ENCODE results near the gene MARCKS. TPM values are rescaled to one million over a fixed set of nuclear protein-coding genes. Genes with fewer than 3 reads are reported as not detected.
A peak's percentile ranks its signal among the peaks of the same experiment; 100 is the strongest.

Gene MARCKS, protein sequence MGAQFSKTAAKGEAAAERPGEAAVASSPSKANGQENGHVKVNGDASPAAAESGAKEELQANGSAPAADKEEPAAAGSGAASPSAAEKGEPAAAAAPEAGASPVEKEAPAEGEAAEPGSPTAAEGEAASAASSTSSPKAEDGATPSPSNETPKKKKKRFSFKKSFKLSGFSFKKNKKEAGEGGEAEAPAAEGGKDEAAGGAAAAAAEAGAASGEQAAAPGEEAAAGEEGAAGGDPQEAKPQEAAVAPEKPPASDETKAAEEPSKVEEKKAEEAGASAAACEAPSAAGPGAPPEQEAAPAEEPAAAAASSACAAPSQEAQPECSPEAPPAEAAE
- 100 to 1,000 TPM in 2 of 4 donors, 10 to 100 TPM in 2; 64.2 to 118 (median 90.5) TPM for total RNA-seq

DNA sequence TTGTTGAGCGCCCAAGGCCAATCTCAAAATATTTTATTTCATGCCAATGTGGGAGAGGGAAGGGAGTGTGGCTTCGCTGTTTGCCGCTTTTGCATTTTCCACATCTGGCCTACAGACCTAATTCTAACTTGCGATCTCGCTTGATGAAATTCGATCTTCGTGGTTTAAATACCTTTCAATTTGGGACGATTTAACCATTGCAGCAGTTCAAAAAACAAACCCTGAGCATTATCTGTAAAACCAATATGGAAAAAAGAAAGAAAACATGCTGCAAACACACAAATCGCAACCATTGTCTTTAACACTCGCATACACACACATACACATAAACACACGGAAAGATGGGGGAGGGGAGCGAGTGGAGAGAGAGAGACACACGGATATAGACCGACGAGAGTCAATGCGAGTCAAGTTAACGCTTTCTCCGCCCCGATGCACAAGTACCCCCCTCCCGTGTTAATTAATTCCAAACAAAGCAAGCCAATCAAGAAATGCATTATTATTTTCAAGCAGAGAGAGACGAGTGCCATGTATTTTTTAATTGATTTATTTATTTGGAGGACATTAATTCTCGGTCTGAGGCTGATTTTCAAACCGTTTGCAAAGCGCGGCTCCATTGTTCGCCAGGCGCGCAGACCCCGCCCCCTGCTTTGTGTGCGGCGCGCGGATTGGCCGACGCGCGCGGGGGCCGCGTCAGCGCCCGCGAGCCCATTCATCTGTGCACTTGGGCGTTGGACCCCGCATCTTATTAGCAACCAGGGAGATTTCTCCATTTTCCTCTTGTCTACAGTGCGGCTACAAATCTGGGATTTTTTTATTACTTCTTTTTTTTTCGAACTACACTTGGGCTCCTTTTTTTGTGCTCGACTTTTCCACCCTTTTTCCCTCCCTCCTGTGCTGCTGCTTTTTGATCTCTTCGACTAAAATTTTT, at the start of gene MARCKS:
Gene MARCKS, plus strand, starts transcription at position 721 of the 931 bp plus-strand sequence. CDS start 401 bp downstream, outside the sequence.
- 1 to 2% methylated on average over 25 to 49 of the region's 49 CpGs for WGBS, 2 donors (ENCODE audit: low coverage in 1 of 2)
- TF ChIP-seq POLR2AphosphoS5 (IDR thresholded peaks at IDR 0.05), result peak; percentile 91
- TF ChIP-seq, protein P1, sequence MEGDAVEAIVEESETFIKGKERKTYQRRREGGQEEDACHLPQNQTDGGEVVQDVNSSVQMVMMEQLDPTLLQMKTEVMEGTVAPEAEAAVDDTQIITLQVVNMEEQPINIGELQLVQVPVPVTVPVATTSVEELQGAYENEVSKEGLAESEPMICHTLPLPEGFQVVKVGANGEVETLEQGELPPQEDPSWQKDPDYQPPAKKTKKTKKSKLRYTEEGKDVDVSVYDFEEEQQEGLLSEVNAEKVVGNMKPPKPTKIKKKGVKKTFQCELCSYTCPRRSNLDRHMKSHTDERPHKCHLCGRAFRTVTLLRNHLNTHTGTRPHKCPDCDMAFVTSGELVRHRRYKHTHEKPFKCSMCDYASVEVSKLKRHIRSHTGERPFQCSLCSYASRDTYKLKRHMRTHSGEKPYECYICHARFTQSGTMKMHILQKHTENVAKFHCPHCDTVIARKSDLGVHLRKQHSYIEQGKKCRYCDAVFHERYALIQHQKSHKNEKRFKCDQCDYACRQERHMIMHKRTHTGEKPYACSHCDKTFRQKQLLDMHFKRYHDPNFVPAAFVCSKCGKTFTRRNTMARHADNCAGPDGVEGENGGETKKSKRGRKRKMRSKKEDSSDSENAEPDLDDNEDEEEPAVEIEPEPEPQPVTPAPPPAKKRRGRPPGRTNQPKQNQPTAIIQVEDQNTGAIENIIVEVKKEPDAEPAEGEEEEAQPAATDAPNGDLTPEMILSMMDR (IDR thresholded peaks at IDR 0.05), result no peak
- TF ChIP-seq POLR2A (IDR thresholded peaks at IDR 0.05), result peak; percentile 88
- peak; percentile 88 for DNase-seq
- H3K4me1 ChIP-seq, result peaks cover 0 to 28% (median 13%) of the 10 kb centered on the region in 4 donors
- H3K36me3 ChIP-seq, result no peaks in the 10 kb centered on the region
- intact Hi-C loops (cut with DNase I; ENCODE audit: low total_unique reads), result loop anchor here (5.0 to 10.0 kb wide), 4 partner anchors 295 to 552 kb away; no protein-coding TSS in a partner anchor
- in situ Hi-C loops (cut with MboI; ENCODE audit: low pct_ligation_motif_present in 1 of 4, low pct_unique_long_range_greater_than_20kb in 1 of 4, low sequenced_read_pairs in 3 of 4), result loop anchor here in 3 of 4 donors (25.0 kb wide), 3 partner anchors 220 to 545 kb away; no protein-coding TSS in a partner anchor
- peak within 1 kb of the TSS; percentile 73 to 82 (median 74) for H3K4me3 ChIP-seq
- no peaks in the 10 kb centered on the region for H3K27me3 ChIP-seq
- H3K27ac ChIP-seq, result peak within 1 kb of the TSS; percentile 91 to 98 (median 96)
- no peaks in the 10 kb centered on the region for H3K9me3 ChIP-seq

DNA sequence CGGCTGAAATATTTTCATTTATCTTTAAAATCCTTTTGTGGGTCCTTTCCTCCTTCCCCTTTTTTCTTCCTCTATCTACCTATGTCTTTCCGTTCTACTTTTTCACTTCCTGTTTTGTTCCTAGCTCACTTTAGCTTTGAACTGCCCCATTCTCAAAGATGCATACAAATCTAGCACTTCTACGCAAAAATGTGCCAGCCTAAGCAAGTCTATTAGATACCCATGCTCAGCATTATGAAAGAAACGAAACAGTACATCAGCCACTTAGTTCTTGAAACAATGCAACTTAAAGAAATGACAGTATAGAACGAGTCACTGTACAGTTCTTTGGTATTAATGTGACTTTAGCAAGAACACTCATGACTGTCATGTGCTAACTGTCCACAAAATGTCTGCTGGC, 47.3 kb upstream of the MARCKS start:
- H3K4me3 ChIP-seq, result no peak overlapping the region
- peak overlapping the region in 1 of 4 donors; percentile 18 for H3K27ac ChIP-seq
- H3K36me3 ChIP-seq, result no peaks in the 10 kb centered on the region
- DNase-seq, result no peak
- in situ Hi-C loops (cut with MboI; ENCODE audit: low pct_ligation_motif_present in 1 of 4, low pct_unique_long_range_greater_than_20kb in 1 of 4, low sequenced_read_pairs in 3 of 4) (no loop called here), intact Hi-C loops (cut with DNase I; ENCODE audit: low total_unique reads) (no loop called here)
- peaks cover 0 to 6% (median 2%) of the 10 kb centered on the region in 4 donors for H3K4me1 ChIP-seq
- no peaks in the 10 kb centered on the region for H3K27me3 ChIP-seq
- WGBS, 2 donors (ENCODE audit: low coverage in 1 of 2), result 67 to 77% methylated on average over 4 to 5 of the region's 5 CpGs
- H3K9me3 ChIP-seq, result no peaks in the 10 kb centered on the region
- no peak for TF ChIP-seq POLR2A (IDR thresholded peaks at IDR 0.05)
- TF ChIP-seq EP300 (IDR thresholded peaks at IDR 0.05; ENCODE audit: low read depth), result no peak
- TF ChIP-seq POLR2AphosphoS5 (IDR thresholded peaks at IDR 0.05), result no peak
- TF ChIP-seq, protein P1 (IDR thresholded peaks at IDR 0.05), result no peak

DNA sequence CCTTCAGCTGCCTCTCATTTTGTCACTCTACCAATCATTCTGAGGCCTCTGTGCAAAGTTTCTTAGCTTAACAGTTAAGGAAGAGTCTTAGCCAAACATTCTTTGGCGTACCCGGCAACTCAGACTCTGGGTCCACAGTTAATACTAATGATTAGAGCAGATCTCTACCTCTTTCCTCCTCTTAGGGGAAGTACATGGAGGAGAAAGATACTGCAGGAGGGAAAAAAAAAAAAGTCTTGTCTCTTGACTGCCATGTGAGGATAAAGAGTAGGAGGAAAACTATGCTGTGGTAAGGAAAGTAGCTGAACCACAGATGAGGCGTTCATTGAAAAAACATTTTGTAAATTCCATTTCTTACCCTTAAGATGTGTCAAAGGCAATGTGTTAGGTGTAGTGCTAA, 44.0 kb upstream of the MARCKS start:
- no peaks in the 10 kb centered on the region for H3K9me3 ChIP-seq
- no peaks in the 10 kb centered on the region for H3K36me3 ChIP-seq
- H3K4me1 ChIP-seq, result peaks cover 0 to 4% (median 3%) of the 10 kb centered on the region in 4 donors
- no peaks in the 10 kb centered on the region for H3K27me3 ChIP-seq
- in situ Hi-C loops (cut with MboI; ENCODE audit: low pct_ligation_motif_present in 1 of 4, low pct_unique_long_range_greater_than_20kb in 1 of 4, low sequenced_read_pairs in 3 of 4), result no loop called here
- intact Hi-C loops (cut with DNase I; ENCODE audit: low total_unique reads), result no loop called here
- no peak overlapping the region for H3K27ac ChIP-seq
- WGBS, 2 donors (ENCODE audit: low coverage in 1 of 2), result 65 to 89% methylated on average over 3 of the region's 3 CpGs
- no peak for DNase-seq
- no peak overlapping the region for H3K4me3 ChIP-seq
- TF ChIP-seq, protein P1 (IDR thresholded peaks at IDR 0.05), result no peak
- TF ChIP-seq POLR2A (IDR thresholded peaks at IDR 0.05), result no peak
- no peak for TF ChIP-seq EP300 (IDR thresholded peaks at IDR 0.05; ENCODE audit: low read depth)
- TF ChIP-seq POLR2AphosphoS5 (IDR thresholded peaks at IDR 0.05), result no peak

DNA sequence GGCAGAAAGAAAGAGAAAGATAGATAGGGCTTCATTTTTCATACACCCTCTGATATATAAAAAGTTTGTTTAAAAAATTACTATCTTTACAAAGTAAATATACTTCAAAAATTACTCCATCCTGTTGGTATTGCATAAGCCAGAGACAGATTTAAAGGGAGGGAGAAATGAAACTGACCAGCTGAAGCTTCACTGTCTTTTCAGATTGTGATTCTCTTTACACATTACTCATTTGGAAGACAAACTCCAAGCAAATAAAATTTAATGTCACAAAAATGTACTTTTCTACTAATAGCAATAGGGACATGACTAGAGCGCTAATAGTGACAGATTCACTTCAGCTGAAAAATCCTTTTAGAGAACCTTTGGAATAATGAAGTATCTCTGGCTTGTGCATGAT, 38.6 kb upstream of the MARCKS start:
- Histone ChIP-seq H3K4me3 (no peak overlapping the region), H3K9me3 (no peaks in the 10 kb centered on the region), H3K36me3 (no peaks in the 10 kb centered on the region), H3K27me3 (no peaks in the 10 kb centered on the region), H3K4me1 (peaks cover 0 to 22% (median 18%) of the 10 kb centered on the region in 4 donors), H3K27ac (peak overlapping the region; percentile 49 to 84 (median 67))
- TF ChIP-seq, protein P1 (IDR thresholded peaks at IDR 0.05), result no peak
- TF ChIP-seq EP300 (IDR thresholded peaks at IDR 0.05; ENCODE audit: low read depth) (no peak), POLR2AphosphoS5 (IDR thresholded peaks at IDR 0.05) (no peak), POLR2A (IDR thresholded peaks at IDR 0.05) (no peak)
- no peak for DNase-seq
- in situ Hi-C loops (cut with MboI; ENCODE audit: low pct_ligation_motif_present in 1 of 4, low pct_unique_long_range_greater_than_20kb in 1 of 4, low sequenced_read_pairs in 3 of 4), result no loop called here
- 74 to 100% methylated on average over 1 of the region's 1 CpG for WGBS, 2 donors (ENCODE audit: low coverage in 1 of 2)
- intact Hi-C loops (cut with DNase I; ENCODE audit: low total_unique reads), result no loop called here

All from transverse colon (tissue), 4 donors.